Measurements from ENCODE around the gene GOLGA6L1. TPM values are rescaled to one million over a fixed set of nuclear protein-coding genes. Genes with fewer than 3 reads are reported as not detected.
"Not testable (repeated sequence)": the region's sequence is repeated elsewhere in the genome, so short reads cannot be mapped to it uniquely, and the experiment has no call there.

Gene GOLGA6L1, protein sequence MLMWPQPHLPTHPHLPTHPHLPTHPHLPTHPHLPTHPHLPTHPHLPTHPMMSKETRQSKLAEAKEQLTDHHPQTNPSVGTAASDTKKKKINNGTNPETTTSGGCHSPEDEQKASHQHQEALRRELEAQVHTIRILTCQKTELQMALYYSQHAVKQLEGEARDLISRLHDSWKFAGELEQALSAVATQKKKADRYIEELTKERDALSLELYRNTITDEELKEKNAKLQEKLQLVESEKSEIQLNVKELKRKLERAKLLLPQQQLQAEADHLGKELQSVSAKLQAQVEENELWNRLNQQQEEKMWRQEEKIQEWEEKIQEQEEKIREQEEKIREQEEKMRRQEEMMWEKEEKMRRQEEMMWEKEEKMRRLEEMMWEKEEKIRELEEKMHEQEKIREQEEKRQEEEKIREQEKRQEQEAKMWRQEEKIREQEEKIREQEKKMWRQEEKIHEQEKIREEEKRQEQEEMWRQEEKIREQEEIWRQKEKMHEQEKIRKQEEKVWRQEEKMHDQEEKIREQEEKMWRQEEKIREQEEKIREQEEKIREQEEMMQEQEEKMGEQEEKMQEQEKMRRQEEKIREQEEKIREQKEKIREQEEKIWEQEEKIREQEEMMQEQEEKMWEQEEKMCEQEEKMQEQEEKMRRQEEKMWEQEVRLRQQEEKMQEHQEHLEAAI
- not detected for total RNA-seq

DNA sequence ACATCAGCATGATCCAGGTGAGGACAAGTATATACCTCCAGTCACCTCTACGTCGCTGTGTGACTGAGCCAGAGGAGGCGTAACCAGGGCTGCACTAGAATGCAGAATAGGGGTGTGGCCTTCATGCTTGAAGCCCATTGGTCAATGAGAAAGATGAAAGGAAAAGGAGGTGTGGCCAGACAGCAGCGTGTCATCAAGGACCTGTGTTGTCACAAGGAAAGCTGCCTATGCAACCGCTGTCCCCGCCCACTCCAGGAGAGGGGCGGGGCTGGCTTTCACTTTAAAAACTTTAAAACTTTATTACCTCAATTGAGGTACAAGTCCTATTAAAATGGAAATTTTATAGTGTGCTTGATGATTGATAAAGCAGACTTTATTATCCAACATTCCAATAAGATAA is at the start of gene GOLGA6L1:
TSS of gene GOLGA6L1 (minus strand) at position 101 of the 400 bp plus-strand sequence. CDS start at position 10, 91 bp downstream.
- not testable (repeated sequence) for ATAC-seq (ENCODE audit: low FRiP score); DNase-seq (ENCODE audit: low spot score)

DNA sequence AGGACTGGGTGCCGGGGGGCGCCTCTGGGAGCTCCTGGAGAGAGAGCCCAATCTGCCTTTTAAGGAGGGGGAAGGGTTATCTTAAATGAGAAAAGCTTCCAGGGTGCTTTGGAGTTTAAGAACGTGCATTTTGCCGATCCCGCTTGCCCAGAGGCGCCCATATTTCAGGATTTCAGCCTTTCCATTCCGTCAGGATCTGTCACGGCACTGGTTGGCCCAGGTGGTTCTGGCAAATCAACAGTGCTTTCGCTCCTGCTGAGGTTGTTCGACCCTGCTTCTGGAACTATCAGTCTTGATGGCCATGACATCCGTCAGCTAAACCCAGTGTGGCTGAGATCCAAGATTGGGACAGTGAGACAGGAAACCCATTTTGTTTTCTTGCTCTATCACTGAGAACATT is 44.6 kb upstream of the GOLGA6L1 start:
- DNase-seq (ENCODE audit: low spot score); ATAC-seq (ENCODE audit: low FRiP score): not testable (repeated sequence)

DNA sequence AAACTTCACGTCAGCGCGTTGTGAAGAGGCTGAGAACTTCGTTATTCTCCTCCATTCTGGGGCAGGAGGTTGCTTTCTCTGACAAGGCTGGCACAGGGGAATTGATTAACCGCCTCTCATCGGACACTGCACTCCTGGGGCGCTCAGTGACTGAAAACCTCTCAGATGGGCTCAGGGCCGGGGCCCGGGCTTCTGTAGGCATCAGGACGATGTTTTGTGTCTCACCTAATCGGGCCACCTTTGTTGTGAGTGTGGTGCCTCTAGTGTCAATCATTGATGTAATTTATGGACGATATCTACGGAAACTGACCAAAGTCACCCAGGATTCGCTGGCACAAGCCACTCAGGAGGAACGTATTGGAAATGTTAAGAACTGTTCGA is 43.9 kb upstream of the GOLGA6L1 start:
- not testable (repeated sequence) for ATAC-seq (ENCODE audit: low FRiP score); DNase-seq (ENCODE audit: low spot score)

DNA sequence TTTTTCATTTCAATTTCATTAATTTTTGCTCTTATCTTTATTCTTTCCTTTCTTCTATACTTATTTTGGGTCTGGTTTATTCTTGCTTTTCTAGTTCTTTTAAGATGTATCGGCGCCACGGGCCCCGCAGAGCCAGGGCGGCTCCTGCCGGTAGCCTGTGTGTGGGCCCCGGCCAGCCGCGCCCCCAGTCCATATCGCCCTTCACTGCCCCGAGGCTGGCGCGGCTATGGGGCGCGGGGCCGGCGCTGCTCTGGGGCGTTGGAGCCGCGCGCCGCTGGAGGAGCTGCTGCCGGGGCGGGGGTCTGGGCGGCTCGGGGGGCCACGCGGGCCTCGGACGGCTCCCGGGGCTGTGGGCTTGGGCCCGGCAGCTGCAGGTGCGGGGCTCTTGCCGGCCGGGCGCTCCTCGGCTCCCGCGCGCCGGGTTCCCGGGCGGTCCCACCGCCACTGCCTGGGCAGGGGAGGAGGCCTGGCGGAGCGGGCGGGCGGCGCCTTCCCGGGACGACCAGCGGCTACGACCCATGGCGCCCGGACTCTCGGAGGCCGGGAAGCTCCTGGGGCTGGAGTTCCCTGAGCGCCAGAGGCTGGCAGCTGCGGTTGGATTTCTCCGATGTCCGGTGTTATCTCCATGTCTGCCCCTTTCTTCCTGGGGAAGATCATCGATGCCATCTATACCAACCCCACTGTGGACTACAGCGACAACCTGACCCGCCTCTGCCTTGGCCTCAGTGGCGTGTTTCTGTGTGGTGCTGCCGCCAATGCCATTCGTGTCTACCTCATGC is 43.3 kb upstream of the GOLGA6L1 start:
- peak; percentile 52 for ATAC-seq (ENCODE audit: low FRiP score)
- DNase-seq (ENCODE audit: low spot score), result not testable (repeated sequence)

DNA sequence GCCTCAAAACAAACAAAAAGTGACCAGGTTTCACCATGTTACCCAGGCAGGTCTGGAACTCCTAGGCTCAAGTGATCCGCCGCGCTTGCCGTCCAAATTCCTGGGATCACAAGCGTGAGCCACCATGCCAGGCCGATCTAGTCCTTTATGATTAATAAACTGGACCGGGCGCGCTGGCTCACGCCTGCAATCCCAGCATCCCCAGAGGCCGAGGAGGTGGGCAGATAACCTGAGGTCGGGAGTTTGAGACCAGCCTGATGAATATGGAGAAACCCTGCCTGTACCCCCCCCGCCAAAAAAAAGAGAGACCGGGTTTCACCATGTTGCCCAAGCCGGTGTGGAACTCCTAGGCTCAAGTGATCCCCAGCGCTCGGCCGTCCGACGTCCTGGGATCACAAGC is 40.1 kb upstream of the GOLGA6L1 start:
- ATAC-seq (ENCODE audit: low FRiP score); DNase-seq (ENCODE audit: low spot score): not testable (repeated sequence)

DNA sequence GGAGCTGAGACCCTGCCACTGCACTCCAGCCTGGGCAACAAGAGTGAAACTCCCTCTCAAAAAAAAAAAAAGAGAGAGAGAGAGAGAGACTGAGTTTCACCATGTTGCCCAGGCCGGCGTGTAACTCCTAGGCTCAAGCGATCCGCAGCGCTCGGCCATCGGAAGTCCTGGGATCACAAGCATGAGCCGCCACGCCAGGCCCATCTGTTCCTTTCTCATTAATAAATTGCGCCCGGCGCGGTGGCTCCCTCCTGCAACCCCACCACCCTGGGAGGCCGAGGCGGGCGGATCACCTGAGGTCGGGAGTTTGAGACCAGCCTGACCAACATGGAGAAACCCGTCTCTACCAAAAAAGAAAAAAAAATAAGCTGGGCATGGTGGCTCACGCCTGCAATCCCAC is 39.0 kb upstream of the GOLGA6L1 start:
- ATAC-seq (ENCODE audit: low FRiP score); DNase-seq (ENCODE audit: low spot score): not testable (repeated sequence)

DNA sequence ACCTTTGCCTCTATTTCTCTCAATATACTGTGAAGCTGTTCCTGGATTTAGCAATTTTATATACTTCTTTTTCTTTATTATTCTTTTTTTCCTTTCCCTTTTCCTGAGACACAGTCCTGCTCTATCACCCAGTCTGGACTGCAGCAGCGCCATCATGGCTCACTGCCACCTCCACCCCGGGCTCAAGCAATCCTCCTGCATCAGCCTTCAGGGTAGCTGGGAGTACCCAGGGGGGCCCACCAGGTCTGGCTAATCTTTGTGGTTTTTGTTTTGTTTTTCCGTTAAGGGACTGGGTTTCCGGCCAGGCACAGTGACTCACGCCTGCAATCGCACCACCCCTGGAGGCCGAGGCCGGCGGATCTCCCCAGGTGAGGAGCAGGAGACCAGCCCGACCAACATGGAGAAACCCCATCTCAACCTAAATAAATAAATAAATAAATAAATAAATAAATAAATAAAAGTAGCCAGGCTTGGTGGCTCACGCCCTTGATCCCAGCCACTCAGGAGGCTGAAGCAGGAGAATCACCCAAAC is 38.1 kb upstream of the GOLGA6L1 start:
- not testable (repeated sequence) for DNase-seq (ENCODE audit: low spot score); ATAC-seq (ENCODE audit: low FRiP score)

DNA sequence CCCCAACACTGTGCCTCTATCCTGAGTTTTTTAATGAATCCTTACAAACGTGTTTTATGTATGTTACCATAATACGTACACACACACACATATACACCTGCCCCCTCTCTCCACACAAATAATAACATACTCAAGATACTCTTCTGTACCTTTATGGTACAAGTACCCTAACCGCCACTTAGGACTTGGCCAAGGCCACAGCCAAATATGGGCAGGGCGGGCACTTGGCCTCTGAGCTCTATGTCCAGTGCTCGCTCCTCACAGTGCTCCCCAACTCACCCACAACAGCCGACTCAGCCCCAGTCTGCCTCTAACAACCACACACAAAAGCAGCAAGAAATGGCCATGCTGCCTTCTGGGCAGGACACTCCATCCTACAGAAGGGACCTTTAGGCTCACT is 3.8 kb downstream of the GOLGA6L1 start:
- not testable (repeated sequence) for ATAC-seq (ENCODE audit: low FRiP score); DNase-seq (ENCODE audit: low spot score)

DNA sequence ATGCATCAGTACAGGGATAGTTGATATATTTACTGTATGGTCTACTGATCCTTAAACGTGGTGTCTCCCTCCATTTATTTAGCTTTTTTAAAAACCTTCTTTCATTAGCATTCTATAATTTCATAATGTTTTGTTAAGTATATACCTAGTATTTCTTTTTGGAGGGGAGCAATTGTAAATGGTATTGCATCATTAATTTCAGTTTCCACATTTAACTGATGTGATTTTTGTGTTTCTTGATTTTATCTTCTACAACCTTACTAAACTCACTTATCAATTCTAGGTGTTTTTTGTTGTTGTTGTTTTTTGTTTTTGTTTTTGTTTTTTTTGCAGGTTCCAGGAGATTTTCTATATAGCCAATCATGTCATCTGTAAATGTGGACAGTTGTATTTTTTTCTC is 18.4 kb downstream of the GOLGA6L1 start:
- ATAC-seq (ENCODE audit: low FRiP score) (no peak), DNase-seq (ENCODE audit: low spot score) (no peak)
- TF ChIP-seq, protein P1, sequence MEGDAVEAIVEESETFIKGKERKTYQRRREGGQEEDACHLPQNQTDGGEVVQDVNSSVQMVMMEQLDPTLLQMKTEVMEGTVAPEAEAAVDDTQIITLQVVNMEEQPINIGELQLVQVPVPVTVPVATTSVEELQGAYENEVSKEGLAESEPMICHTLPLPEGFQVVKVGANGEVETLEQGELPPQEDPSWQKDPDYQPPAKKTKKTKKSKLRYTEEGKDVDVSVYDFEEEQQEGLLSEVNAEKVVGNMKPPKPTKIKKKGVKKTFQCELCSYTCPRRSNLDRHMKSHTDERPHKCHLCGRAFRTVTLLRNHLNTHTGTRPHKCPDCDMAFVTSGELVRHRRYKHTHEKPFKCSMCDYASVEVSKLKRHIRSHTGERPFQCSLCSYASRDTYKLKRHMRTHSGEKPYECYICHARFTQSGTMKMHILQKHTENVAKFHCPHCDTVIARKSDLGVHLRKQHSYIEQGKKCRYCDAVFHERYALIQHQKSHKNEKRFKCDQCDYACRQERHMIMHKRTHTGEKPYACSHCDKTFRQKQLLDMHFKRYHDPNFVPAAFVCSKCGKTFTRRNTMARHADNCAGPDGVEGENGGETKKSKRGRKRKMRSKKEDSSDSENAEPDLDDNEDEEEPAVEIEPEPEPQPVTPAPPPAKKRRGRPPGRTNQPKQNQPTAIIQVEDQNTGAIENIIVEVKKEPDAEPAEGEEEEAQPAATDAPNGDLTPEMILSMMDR (IDR thresholded peaks at IDR 0.05), result no peak

DNA sequence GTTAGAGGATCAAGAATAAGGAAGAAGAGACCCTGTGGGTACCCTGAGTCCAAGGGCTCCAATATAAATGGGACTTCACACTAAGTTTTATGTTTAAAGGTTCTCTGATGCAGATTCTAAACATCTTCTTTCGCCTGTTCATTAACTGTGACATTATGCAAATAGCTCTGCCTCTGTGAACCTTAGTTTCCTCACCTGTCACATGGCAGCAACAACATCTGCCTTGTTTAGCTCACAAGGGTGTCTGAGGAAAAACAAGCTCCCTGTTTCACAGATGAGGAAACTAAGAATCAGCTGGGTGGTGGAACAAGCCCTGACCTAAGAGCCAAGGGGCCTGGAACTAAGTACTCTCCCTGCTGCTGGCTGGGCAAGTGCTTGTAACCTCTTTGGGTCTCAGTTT is 40.8 kb downstream of the GOLGA6L1 start:
- ATAC-seq (ENCODE audit: low FRiP score), result no peak
- no peak for DNase-seq (ENCODE audit: low spot score)
- TF ChIP-seq, protein P1 (IDR thresholded peaks at IDR 0.05), result no peak

DNA sequence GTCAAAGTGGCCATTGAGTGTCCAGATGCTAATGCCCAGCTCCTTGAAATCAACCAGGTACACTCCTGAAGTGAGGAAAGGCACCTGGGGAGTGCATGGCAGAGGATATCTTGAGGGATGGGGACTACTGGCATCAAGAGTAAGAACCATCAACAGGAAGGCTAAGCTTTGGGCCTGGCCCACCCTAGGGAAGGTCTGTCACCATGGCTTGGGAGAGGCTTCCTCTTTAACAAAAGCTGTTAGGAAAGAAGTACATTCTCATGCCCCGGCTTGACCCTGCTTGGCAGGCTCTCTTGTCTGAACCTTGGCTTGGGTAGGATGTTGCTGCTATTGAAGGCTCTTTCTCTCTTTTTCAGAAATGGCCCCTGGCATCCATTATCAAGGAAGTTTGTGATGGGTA is 53.5 kb downstream of the GOLGA6L1 start:
- DNase-seq (ENCODE audit: low spot score) (no peak), ATAC-seq (ENCODE audit: low FRiP score) (no peak)
- TF ChIP-seq, protein P1 (IDR thresholded peaks at IDR 0.05), result no peak

DNA sequence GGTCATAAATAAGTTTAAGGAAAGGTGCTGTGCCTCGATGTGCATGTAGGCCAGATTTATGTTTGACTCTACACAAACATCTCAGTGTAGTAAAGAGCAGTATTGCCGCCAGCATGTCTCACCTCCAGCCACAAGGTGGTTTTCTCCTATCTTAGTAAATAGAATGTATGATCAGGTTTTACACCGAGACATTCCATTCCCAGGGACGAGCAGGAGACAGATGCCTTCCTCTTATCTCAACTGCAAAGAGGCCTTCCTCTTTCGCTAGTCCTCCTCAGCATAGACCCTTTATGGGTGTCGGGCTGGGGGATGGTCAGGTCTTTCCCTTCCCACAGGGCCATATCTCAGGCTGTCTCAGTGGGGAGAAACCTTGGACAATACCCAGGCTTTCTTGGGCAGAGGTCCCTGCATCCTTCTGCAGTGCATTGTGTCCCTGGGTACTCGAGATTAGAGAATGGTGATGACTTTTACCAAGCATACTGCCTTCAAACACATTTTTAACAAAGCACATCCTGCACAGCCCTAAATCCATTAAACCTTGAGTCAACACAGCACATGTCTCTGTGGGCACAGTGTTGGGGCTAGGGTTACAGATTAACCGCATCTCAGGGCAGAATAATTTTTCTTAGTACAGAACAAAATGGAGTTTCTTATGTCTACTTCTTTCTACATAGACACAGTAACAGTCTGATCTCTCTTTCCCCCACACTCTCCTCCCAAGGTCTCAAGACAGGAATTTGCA is 54.5 kb downstream of the GOLGA6L1 start:
- DNase-seq (ENCODE audit: low spot score); ATAC-seq (ENCODE audit: low FRiP score): not testable (repeated sequence)

Data from omental fat pad (tissue), 4 donors.